HFFc6 (cell line): ENCODE results near the gene ZKSCAN7. TPM values are rescaled to one million over a fixed set of nuclear protein-coding genes. Genes with fewer than 3 reads are reported as not detected.

Experiments used
- DNase-seq: peaks from one replicate; pipeline ENCODE4 v3.0.0-alpha.2; 2018
- H3K27ac Mint-ChIP-seq: 2 replicates; pipeline ENCODE4 v1.8.0; 2020; ENCODE audit warnings: mild to moderate bottlenecking, mixed read lengths
- H3K27me3 Mint-ChIP-seq: 2 replicates; pipeline ENCODE4 v1.8.0; 2021; ENCODE audit warnings: mild to moderate bottlenecking, moderate library complexity, mixed read lengths; ENCODE audit not compliant: insufficient read depth
- H3K36me3 Mint-ChIP-seq: 2 replicates; pipeline ENCODE4 v1.8.0; 2021; ENCODE audit warnings: low read depth, mixed read lengths
- H3K4me1 Mint-ChIP-seq: 2 replicates; pipeline ENCODE4 v1.8.0; 2020; ENCODE audit warnings: low read depth, mixed read lengths
- H3K4me3 Mint-ChIP-seq: 2 replicates; pipeline ENCODE4 v1.8.0; 2020; ENCODE audit warnings: mild to moderate bottlenecking, moderate library complexity, mixed read lengths
- H3K9me3 Mint-ChIP-seq: 2 replicates; pipeline ENCODE4 v1.8.0; 2020; ENCODE audit warnings: mild to moderate bottlenecking, mixed read lengths
- CTCF ChIP-seq: fragments of 200-600 bp; sonication (generic); IDR thresholded peaks from 2 replicates; pipeline ENCODE4 v1.5.0; 2021; ENCODE audit warnings: antibody characterized with exemption, mild to moderate bottlenecking
- total RNA-seq, 6 experiments: library from RNA; stranded (reverse); fragmentation: NEBNext Ultra II Directional; extraction: Animal tissue kit (Norgen Biotek cat#: 25700); gene quantifications; 2 replicates in 1 of 6; 3 replicates in 5 of 6; pipeline ENCODE4 v1.2.3, GENCODE V29; 2021

ZKSCAN7 gene
- total RNA-seq, 6 experiments from 2014 or later: 0.57 to 1.2 (median 0.94) TPM

- TF ChIP-seq CTCF: no peak
- no peak for DNase-seq
- Mint-ChIP-seq H3K4me3 (peak overlapping the region; percentile 92), H3K9me3 (peaks cover 2% of the 10 kb centered on the region), H3K4me1 (peaks cover 18% of the 10 kb centered on the region), H3K27me3 (peaks cover 3% of the 10 kb centered on the region; the same call in 1 of the 2 replicates), H3K27ac (peak overlapping the region; percentile 91), H3K36me3 (peaks cover 13% of the 10 kb centered on the region)
These were observed 43.8 kb upstream of the ZKSCAN7 start for GRCh38 chr3:44511238-44511566.

- Mint-ChIP-seq H3K4me3 (no peak overlapping the region), H3K36me3 (no peaks in the 10 kb centered on the region)
- no peak for DNase-seq
These were observed 41.5 kb upstream of the ZKSCAN7 start for GRCh38 chr3:44513513-44513912.

DNA sequence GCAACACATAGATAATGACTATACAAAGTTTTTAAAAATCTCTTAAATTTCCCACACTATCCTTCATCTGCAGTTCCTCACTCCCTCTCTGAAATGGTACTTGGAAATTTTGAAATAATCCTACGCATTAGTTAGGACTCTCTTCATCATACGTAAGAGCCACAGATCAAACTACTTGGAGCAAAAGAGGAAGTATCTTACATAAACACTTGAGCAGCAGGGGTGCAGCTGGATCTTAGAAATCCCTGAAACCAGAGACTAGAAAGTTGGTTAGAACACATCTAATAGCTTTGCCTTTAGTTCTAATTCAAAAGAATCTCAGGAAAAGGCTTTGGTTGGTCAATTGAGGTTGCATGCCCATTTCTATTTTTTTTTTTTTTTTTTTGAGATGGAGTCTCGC, 38.8 kb upstream of the ZKSCAN7 start:
- TF ChIP-seq CTCF: no peak
- H3K4me1 Mint-ChIP-seq: peaks cover 5% of the 10 kb centered on the region; the same call in 1 of the 2 replicates
- H3K4me3 Mint-ChIP-seq: no peak overlapping the region
- H3K27me3 Mint-ChIP-seq: peaks cover 7% of the 10 kb centered on the region
- DNase-seq: no peak
- H3K36me3 Mint-ChIP-seq: no peaks in the 10 kb centered on the region
- no peaks in the 10 kb centered on the region for H3K9me3 Mint-ChIP-seq
- H3K27ac Mint-ChIP-seq: no peak overlapping the region

More at GRCh38 chr3:44513513-44513912, 41.5 kb upstream of the ZKSCAN7 start:
- Mint-ChIP-seq H3K27me3 (peaks cover 4% of the 10 kb centered on the region), H3K27ac (no peak overlapping the region), H3K9me3 (no peaks in the 10 kb centered on the region), H3K4me1 (peaks cover 18% of the 10 kb centered on the region)
- no peak for TF ChIP-seq CTCF

DNA sequence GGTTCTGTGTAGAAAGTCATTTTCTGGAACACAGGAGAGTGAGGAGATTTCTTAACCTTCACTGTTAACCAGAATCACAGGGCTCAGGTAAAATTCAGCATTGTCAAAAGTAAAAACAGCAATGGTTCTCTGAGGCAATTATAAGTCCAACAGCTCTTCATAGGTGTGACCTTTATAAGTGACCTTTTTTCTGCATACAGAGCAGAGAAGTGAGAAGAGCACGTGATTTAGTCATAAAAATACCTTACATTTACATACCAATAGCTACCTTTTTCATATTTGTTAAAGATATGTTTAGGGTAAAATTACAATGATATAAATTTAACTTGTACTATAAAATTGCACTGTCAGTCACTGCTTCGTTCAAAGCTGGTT, 36.2 kb upstream of the ZKSCAN7 start:
- no peak for TF ChIP-seq CTCF
- H3K4me1 Mint-ChIP-seq: peaks cover 8% of the 10 kb centered on the region
- H3K4me3 Mint-ChIP-seq: no peak overlapping the region
- DNase-seq: no peak
- H3K36me3 Mint-ChIP-seq: peaks cover 5% of the 10 kb centered on the region; the same call in 1 of the 2 replicates
- peaks cover 6% of the 10 kb centered on the region; the same call in 1 of the 2 replicates for H3K9me3 Mint-ChIP-seq
- peaks cover 10% of the 10 kb centered on the region for H3K27me3 Mint-ChIP-seq
- no peak overlapping the region for H3K27ac Mint-ChIP-seq

- Mint-ChIP-seq H3K4me1 (peaks cover 19% of the 10 kb centered on the region), H3K27ac (no peak overlapping the region), H3K9me3 (peaks cover 6% of the 10 kb centered on the region; the same call in 1 of the 2 replicates), H3K4me3 (no peak overlapping the region), H3K27me3 (peaks cover 13% of the 10 kb centered on the region), H3K36me3 (peaks cover 5% of the 10 kb centered on the region; the same call in 1 of the 2 replicates)
- DNase-seq: no peak
- TF ChIP-seq CTCF: no peak
These were observed 33.3 kb upstream of the ZKSCAN7 start for GRCh38 chr3:44521721-44522120.

GRCh38 chr3:44522494-44522933, 32.5 kb upstream of the ZKSCAN7 start:
- H3K27ac Mint-ChIP-seq: no peak overlapping the region
- peaks cover 5% of the 10 kb centered on the region; the same call in 1 of the 2 replicates for H3K36me3 Mint-ChIP-seq
- peaks cover 19% of the 10 kb centered on the region for H3K4me1 Mint-ChIP-seq
- H3K4me3 Mint-ChIP-seq: no peak overlapping the region
- H3K27me3 Mint-ChIP-seq: peaks cover 16% of the 10 kb centered on the region
- TF ChIP-seq CTCF: no peak
- no peak for DNase-seq
- H3K9me3 Mint-ChIP-seq: peaks cover 6% of the 10 kb centered on the region; the same call in 1 of the 2 replicates
